HG02973 (cell line): ENCODE measurements around the gene CYP27B1.

Experiments
- ATAC-seq: cut with Tn5 transposase; IDR thresholded peaks from one replicate; pipeline ENCODE4 v1.9.1; 2021; ENCODE audit warnings: moderate library complexity; ENCODE audit not compliant: unreplicated experiment

The CYP27B1 gene

GRCh38 chr12:57736741-57737466, 30.0 kb downstream of the CYP27B1 start:
- no peak for ATAC-seq

- no peak for ATAC-seq
Measured at GRCh38 chr12:57735952-57736740, 30.7 kb downstream of the CYP27B1 start.

GRCh38 chr12:57735198-57735855, 31.6 kb downstream of the CYP27B1 start:
- ATAC-seq = no peak

DNA sequence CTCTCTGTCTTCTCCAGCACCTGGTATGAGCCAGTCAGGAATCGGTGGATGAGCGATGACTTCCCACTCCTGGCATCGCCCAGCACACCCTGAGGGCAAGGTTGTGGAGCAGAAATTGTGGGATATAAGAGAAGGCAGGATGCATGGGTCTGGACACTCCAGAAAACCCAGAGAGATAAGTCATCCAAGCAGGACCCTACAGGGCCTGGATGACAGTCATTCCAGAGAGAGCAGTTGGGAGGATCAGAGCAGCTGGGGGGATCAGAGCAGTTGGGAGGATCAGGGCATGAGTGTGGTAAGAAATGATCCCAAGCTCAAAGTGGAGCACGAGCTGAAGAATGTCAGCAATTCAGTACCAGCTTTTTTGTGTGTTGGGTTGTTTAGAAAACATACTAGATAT, 32.3 kb downstream of the CYP27B1 start:
- no peak for ATAC-seq

DNA sequence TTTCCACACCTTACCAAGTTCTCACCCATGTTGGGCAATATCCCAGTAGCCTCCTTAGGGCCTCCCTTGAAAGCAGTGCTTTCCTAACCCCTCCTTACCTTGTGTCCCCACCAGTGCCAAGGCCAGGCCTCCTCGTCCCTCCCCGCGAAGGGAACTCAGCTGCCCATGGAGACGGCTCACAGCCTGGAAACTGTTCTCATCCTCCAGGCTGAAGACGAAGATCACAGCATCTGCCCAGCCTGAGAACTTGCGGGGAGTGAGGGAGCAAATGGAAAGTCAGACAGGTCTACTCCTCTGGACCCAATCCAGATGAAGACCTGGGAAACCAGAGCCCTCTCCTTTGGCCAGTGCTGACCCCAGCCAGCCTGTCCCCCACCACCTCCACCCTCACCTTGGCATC, 33.0 kb downstream of the CYP27B1 start:
- ATAC-seq = no peak

- ATAC-seq = no peak
Measured at GRCh38 chr12:57732726-57733593, 33.9 kb downstream of the CYP27B1 start.

DNA sequence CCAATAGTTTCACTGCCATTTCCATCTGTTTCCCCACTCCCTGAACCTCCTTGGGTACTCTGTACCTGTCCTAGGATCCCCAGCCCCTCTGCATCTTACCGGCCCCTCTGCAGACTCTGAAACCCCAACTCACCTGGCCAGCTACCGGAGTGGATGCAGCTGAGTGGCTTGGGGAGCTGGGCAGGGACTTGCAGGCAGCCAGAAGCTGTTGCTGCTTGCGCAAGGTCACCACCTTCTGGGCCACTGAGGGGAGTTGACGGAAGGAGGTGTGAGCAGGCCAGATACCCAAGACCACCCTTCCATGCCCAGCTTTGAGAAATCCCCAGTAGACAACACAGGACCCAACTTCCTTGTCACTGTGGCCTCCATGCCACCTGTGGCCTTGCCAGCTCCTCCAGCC, 34.6 kb downstream of the CYP27B1 start:
- ATAC-seq = no peak

DNA sequence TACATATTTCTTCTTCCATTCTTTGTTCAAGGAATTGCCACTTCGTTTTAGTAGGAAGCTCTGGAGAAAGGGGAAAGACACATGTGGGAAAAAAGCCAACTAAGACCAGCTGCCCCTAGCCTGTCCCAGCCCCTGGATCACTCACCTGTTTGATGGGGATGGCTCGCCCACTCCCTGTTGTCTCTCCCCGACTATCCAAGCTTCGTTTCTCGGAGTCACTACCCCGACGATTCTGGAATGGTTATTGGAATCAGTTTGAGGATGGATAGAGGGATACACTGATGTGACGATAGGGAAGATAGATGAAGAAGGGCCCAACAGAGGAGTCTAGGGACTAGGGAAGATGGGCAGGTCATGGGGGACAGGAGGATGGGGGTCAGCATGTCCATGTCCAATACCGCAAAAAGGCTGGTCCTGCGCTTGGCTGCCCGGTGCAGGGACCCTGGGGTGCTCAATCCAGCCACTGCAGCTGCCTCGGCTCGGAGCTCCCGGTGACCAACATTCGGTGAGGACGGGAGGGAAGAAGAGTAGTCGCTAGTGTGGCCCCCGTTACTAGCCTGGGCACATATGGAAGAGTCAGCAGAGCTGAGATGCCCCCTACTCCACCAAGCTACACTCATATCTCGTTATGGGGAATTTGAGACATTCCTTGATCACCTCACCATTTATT, 35.3 kb downstream of the CYP27B1 start:
- ATAC-seq = no peak

DNA sequence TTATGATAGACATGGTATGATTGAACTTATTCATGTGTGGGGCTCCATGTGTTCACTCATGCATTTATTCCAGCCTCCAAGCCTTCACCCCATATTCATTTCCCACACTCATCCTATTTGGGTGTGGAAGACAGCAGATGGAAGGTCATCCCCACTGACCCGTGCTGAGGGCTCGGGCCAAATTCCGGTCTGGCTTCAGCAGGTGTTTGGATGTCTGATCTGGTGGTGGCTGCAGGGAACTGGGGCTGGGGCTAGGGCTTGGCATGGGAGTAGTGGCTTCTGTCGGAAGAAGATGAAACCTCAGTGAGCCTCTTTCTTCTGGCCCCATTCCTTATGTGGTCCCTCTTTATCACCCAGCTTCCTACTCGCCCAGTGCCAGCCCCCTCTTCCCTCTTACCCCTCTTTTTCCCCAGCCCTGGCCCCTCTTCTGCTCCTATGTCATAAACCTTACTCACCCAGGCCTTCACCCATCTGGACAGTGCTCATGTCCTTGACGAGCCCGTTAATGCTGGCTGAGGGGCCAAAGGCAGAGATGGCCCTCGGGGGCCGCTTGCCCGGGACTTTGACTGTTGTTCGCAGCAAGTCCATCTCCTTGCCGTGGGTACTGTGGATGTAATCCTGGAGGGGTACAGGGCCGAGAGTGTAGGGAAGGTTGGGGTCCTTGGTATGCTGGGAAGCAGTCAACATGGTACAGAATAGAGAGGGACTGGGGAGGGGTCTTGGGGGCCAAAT, 36.4 kb downstream of the CYP27B1 start:
- ATAC-seq = no peak

- no peak for ATAC-seq
Measured at GRCh38 chr12:57729321-57729844, 37.5 kb downstream of the CYP27B1 start.

DNA sequence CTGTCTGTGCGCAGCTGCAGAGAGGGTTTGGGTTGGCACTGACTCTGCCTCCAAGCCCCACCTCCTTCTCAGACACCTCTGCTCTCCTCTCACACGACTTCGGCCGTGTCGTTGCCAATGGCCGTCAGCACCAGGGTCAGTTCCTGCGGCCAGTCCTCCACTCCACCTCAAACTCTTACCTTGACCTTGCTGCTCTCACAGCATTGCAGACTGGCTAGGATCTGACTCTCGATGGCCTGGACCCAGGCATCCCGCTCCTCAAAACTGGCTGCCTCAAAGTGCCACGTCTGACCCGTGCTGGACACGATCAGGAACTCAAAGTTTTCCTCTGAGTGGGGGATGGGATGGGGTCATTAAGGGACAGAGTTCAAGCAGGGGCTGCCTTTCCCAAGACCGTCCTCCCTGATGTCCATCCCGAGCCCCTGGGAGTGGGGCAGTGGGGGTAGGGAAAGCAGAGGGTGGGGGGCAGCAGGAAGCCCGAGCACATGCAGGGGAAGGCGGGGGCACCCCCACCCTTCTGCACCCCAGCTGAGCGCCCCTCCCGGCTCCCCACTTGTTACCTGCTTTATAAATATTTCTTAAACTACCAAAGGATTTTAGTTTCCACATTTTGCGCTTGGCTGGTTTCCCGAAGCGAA, 39.0 kb downstream of the CYP27B1 start:
- no peak for ATAC-seq

GRCh38 chr12:57726884-57727757, 39.8 kb downstream of the CYP27B1 start:
- ATAC-seq = no peak

GRCh38 chr12:57726151-57726883, 40.6 kb downstream of the CYP27B1 start:
- ATAC-seq = no peak

DNA sequence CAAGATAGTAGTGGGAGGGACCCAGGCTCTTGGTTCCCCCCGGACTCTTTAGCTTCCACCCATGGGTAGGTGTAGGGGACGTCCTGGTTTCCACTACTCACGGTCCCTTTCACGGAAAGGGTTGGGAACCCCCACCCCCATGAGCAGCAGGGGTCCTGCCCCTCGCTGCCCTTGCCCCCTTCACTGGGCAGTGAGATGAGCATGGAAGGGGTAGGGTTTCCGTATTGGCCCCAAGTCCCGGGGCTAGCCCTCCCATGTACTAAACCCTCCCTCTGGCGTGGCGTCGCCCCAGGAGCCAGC, 41.1 kb downstream of the CYP27B1 start:
- ATAC-seq = no peak

- no peak for ATAC-seq
Measured at GRCh38 chr12:57724936-57725740, 41.7 kb downstream of the CYP27B1 start.

GRCh38 chr12:57724003-57724935, 42.6 kb downstream of the CYP27B1 start:
- ATAC-seq = no peak
